Endodermal cell (in vitro differentiated cells): Measurements from ENCODE around the gene GDF9. TPM values are rescaled to one million over a fixed set of nuclear protein-coding genes. Genes with fewer than 3 reads are reported as not detected.

ENCODE experiments used
- DNase-seq: peaks from one replicate; pipeline ENCODE4 v3.0.0-alpha.2; 2017
- H3K27ac ChIP-seq: 2 replicates; pipeline ENCODE4 v1.5.1; 2013; ENCODE audit warnings: mild to moderate bottlenecking, low read depth, low read length, moderate library complexity
- H3K27me3 ChIP-seq: 2 replicates; pipeline ENCODE4 v1.6.1; 2013; ENCODE audit warnings: mild to moderate bottlenecking, low read length, moderate library complexity; ENCODE audit not compliant: insufficient read depth, control insufficient read depth, poor library complexity, severe bottlenecking
- H3K36me3 ChIP-seq: 2 replicates; pipeline ENCODE4 v1.7.0; 2013; ENCODE audit warnings: mild to moderate bottlenecking, low read length, moderate library complexity; ENCODE audit not compliant: control insufficient read depth, insufficient read depth
- H3K4me1 ChIP-seq: one replicate; pipeline ENCODE4 v1.7.0; 2013; ENCODE audit warnings: low read length; ENCODE audit not compliant: control insufficient read depth, insufficient read depth
- H3K4me3 ChIP-seq: 2 replicates; pipeline ENCODE4 v1.5.1; 2013; ENCODE audit warnings: mild to moderate bottlenecking, low read length, moderate library complexity
- H3K9ac ChIP-seq: 2 replicates; pipeline ENCODE4 v1.6.1; 2013; ENCODE audit warnings: mild to moderate bottlenecking, low read length, moderate library complexity; ENCODE audit not compliant: poor library complexity, severe bottlenecking; ENCODE audit errors: extremely low read depth
- H3K9me3 ChIP-seq: 2 replicates; pipeline ENCODE4 v1.6.1; 2013; ENCODE audit warnings: mild to moderate bottlenecking, low read length, moderate library complexity; ENCODE audit not compliant: control insufficient read depth
- H3K27ac Mint-ChIP-seq: 2 replicates; pipeline ENCODE4 v1.8.0; 2020; ENCODE audit warnings: mixed read lengths
- H3K27me3 Mint-ChIP-seq: 2 replicates; pipeline ENCODE4 v1.8.0; 2021; ENCODE audit warnings: mild to moderate bottlenecking, mixed read lengths; ENCODE audit not compliant: insufficient read depth
- H3K36me3 Mint-ChIP-seq: 2 replicates; pipeline ENCODE4 v1.8.0; 2020; ENCODE audit warnings: low read depth, mixed read lengths
- H3K4me1 Mint-ChIP-seq: 2 replicates; pipeline ENCODE4 v1.8.0; 2020; ENCODE audit warnings: mixed read lengths
- H3K4me3 Mint-ChIP-seq: 2 replicates; pipeline ENCODE4 v1.8.0; 2020; ENCODE audit warnings: mild to moderate bottlenecking, moderate library complexity, mixed read lengths
- H3K9me3 Mint-ChIP-seq: 2 replicates; pipeline ENCODE4 v1.8.0; 2020; ENCODE audit warnings: mild to moderate bottlenecking, mixed read lengths
- CTCF ChIP-seq: fragments of 200-600 bp; sonication (generic); conservative IDR thresholded peaks from 2 replicates; pipeline ENCODE4 v1.5.0; 2021; ENCODE audit warnings: antibody characterized with exemption, mild to moderate bottlenecking
- WGBS, 2 experiments: methylation state at CpG; one replicate each; pipeline versions ENCODE4 v1.1.5 to v1.1.7; 2013; ENCODE audit warnings: missing lambda C conversion rate in 2 of 2, mixed read lengths in 1 of 2; ENCODE audit not compliant: insufficient coverage in 1 of 2, insufficient read length in 1 of 2; 5-methylcytosine and 5-hydroxymethylcytosine counted together
- total RNA-seq, 2 donors: library from RNA; stranded (reverse); fragmentation: NEBNext Ultra II Directional in 1 of 2; extraction: Animal tissue kit (Norgen Biotek cat#: 25700) in 1 of 2; gene quantifications; 2 replicates in 1 of 2; 3 replicates in 1 of 2; pipeline ENCODE4 v1.2.1, GENCODE V29; 2021

Gene GDF9
- total RNA-seq, 2 donors from 2014 or later, result 0.26 to 0.33 TPM

- no peaks in the 10 kb centered on the region for H3K27me3 ChIP-seq
- H3K9ac ChIP-seq, result no peak overlapping the region
- no peaks in the 10 kb centered on the region for H3K4me1 ChIP-seq
- H3K27ac ChIP-seq, result no peak overlapping the region
- DNase-seq, result no peak
- 96 to 100% methylated on average over 2 to 4 of the region's 4 CpGs for WGBS, 2 experiments
- peaks cover 5% of the 10 kb centered on the region for H3K9me3 ChIP-seq
- H3K9me3 Mint-ChIP-seq, result no peaks in the 10 kb centered on the region
- no peak overlapping the region for H3K4me3 ChIP-seq
- H3K27me3 Mint-ChIP-seq, result no peaks in the 10 kb centered on the region
- peaks cover 95% of the 10 kb centered on the region for H3K36me3 ChIP-seq
- H3K27ac Mint-ChIP-seq, result no peak overlapping the region
- no peak overlapping the region for H3K4me3 Mint-ChIP-seq
- no peaks in the 10 kb centered on the region for H3K4me1 Mint-ChIP-seq
- no peak for TF ChIP-seq CTCF
- H3K36me3 Mint-ChIP-seq, result peaks cover 78% of the 10 kb centered on the region
Observed at GRCh38 chr5:132895719-132896305, 29.5 kb upstream of the GDF9 start.

GRCh38 chr5:132890817-132891216 lies 24.5 kb upstream of the GDF9 start:
- peaks cover 72% of the 10 kb centered on the region for H3K36me3 Mint-ChIP-seq
- no peaks in the 10 kb centered on the region for H3K27me3 Mint-ChIP-seq
- no peak overlapping the region for H3K27ac ChIP-seq
- no peak for DNase-seq
- no peaks in the 10 kb centered on the region for H3K9me3 Mint-ChIP-seq
- H3K4me1 ChIP-seq, result peaks cover 6% of the 10 kb centered on the region
- H3K9me3 ChIP-seq, result no peaks in the 10 kb centered on the region
- 96% methylated on average over 4 of the region's 4 CpGs; no CpG with 5 or more reads in 1 of the 2 experiments for WGBS, 2 experiments
- peaks cover 94% of the 10 kb centered on the region for H3K36me3 ChIP-seq
- no peak overlapping the region for H3K9ac ChIP-seq
- no peak for TF ChIP-seq CTCF
- no peak overlapping the region for H3K4me3 Mint-ChIP-seq
- H3K27me3 ChIP-seq, result no peaks in the 10 kb centered on the region
- no peak overlapping the region for H3K27ac Mint-ChIP-seq
- H3K4me1 Mint-ChIP-seq, result no peaks in the 10 kb centered on the region
- H3K4me3 ChIP-seq, result no peak overlapping the region

- peaks cover 68% of the 10 kb centered on the region for H3K36me3 Mint-ChIP-seq
- no peak for DNase-seq
- Histone ChIP-seq H3K9ac (no peak overlapping the region), H3K27ac (no peak overlapping the region), H3K9me3 (no peaks in the 10 kb centered on the region), H3K4me3 (no peak overlapping the region), H3K27me3 (no peaks in the 10 kb centered on the region), H3K36me3 (peaks cover 92% of the 10 kb centered on the region), H3K4me1 (peaks cover 7% of the 10 kb centered on the region)
- H3K27ac Mint-ChIP-seq, result no peak overlapping the region
- no peaks in the 10 kb centered on the region for H3K27me3 Mint-ChIP-seq
- TF ChIP-seq CTCF, result no peak
- no peaks in the 10 kb centered on the region for H3K9me3 Mint-ChIP-seq
- H3K4me1 Mint-ChIP-seq, result no peaks in the 10 kb centered on the region
- no peak overlapping the region for H3K4me3 Mint-ChIP-seq
Observed at GRCh38 chr5:132889501-132889900, 23.2 kb upstream of the GDF9 start.
